ENCODE measurements around the gene C1orf115.

DNA sequence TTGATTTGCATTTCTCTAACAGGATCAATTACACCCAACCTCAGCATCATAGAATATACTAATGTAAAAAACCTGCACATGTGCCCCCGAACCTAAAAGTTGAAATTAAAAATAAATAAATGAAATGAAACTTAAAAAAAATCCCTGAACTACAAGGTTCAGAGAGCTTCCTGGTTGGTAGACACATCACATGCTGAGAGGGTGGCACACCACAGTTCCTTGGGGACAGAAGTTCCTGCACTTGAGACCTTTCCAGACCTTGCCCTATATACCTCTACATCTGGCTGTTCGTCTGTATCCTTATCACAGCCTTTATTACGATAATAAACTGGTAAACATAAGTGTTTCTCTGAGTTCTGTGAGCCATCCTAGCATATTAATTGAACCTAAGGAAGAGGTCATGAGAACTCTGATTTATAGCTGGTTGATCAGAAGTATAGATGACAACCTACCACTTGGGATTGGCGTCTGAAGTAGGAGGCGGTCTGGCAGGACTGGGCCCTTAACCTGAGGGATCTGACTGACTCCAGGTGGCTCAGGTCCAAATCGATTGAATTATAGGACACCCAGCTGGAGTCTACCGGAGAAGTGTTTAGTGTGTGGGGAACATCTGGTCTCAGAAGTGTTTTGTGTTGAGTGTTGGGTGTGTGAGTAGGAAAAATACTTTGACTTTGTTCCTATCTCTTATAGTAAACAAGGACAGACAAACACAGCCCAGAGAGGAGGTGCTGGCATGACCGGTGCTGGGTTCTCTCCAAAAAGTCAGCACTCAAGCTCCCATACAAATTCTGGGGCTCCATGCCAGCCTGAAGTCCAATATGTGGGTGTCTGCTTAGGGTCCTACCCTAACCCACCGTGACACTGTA is 19.0 kb downstream of the C1orf115 start:
- no peak for TF ChIP-seq CTCF (optimal IDR thresholded peaks at IDR 0.05 in 1 of 3, IDR thresholded peaks at IDR 0.05 in 1 of 3, conservative IDR thresholded peaks at IDR 0.05 in 1 of 3; ENCODE audit: extremely low read depth in 1 of 3, insufficient read depth in 2 of 3, low read length in 3 of 3)
- TF ChIP-seq EZH2 (IDR thresholded peaks at IDR 0.05; ENCODE audit: low read length) = no peak

Measured in keratinocyte (primary cell).